HG03469 (cell line): ENCODE data around the gene TFCP2.
"Not testable (repeated sequence)": the region's sequence is repeated elsewhere in the genome, so short reads cannot be mapped to it uniquely, and the experiment has no call there.

Experiments used
- ATAC-seq: cut with Tn5 transposase; IDR thresholded peaks from one replicate; pipeline ENCODE4 v1.9.1; 2021; ENCODE audit warnings: mild to moderate bottlenecking, moderate library complexity, moderate number of reproducible peaks; ENCODE audit not compliant: unreplicated experiment

TFCP2 gene

DNA sequence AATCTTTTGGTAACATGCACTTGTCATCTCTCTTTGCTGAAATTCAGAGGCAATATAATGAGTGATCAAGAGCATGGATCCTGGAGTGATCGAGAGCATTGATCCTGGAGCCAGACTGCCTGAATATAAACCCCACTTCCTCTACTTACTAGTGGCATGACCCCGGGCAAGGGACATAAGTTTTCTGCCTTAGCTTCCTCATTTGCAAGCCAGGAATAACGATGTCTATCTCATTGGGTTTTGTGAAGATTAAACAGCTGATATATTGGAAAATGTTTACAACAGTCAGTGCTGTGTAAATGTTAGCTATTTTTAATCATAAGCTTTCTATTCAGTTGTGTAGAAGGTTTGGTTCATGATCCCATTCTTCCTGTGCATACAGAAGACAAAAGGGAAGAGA lies 87.2 kb downstream of the TFCP2 start:
- no peak for ATAC-seq

DNA sequence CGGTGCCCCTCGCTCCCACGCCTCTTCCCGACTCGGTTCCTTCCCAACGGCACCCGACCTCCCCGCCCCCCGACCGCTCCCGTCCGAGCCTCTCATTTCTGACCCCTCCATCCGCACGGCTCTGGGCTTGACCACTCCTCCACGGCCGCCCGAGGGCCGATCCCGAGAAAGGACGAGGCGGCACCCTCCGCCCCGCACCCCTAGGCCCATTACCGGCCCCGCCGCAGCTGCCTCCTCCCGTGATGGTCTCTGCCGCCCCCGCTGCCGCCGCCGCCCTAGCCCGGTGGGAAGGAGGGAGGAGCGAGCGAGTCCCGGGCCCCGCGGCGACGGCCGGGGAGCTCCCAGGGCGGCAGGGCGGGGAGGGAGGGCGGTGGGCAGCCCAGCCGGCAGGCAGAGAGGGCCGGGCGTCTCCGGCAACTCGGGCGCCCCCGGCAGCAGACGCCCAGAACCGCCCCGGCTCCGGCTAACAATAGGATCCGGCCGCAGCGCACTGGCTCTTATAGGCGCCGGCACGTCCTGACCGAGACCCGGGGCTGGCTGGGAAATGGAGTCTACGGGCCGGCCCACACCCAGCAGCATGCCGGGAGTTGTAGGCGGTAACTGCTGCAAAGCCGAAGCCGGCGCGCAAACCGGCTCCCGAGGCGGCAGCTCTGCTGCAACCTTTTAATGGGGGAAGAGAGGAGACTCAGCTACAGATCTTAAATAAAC lies 89.7 kb downstream of the TFCP2 start, which contains the start of gene CSRNP2:
TSS of gene CSRNP2 (minus strand) at position 471 of the 708 bp plus-strand sequence. CDS start 7,035 bp downstream, outside the sequence.
- peak; percentile 78 for ATAC-seq

DNA sequence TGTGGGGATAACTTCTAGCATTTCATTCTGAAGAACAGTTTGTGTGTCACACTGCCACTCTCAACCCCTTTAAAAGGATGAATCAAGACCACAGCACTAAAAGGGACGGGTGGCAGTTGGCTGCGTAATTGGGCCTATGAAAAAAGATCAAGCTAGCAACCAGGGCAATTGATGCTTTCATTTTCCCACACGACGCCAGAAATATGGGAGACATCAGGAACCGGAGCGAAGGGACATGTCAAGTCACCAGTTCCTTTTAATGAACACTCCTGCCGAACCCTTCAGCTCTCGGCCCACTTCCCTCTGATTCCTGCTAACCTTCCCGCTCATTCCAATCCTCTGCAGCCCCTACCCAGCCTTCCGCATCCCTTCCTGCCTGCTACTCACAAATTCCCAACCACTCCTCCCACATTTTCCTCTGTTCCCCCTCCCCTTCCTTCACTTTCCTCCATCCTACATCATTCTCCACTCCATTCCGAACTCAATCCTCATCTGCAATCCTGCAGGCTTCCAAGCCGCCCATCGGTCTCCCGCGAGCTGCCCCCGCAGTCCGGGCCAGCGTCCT lies 90.3 kb downstream of the TFCP2 start:
- ATAC-seq = no peak

DNA sequence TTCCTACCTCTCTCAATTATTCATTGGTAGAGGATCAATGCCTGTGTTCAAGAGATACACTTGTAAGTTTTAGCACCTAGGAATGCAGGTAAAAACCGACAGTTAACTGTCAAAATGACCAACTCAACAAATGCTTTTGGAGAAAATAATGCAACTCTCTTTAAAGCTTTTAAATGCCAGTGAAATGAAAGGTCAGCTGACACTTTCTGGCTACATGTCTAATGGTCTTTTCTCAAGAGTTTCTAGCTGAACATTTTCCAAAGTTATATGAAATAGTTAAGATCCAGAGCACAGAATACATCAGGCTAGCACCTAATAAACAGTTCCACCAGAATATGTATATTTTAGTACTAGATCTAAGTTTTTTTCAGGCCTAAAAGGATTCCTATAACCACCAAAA lies 91.5 kb downstream of the TFCP2 start:
- no peak for ATAC-seq

DNA sequence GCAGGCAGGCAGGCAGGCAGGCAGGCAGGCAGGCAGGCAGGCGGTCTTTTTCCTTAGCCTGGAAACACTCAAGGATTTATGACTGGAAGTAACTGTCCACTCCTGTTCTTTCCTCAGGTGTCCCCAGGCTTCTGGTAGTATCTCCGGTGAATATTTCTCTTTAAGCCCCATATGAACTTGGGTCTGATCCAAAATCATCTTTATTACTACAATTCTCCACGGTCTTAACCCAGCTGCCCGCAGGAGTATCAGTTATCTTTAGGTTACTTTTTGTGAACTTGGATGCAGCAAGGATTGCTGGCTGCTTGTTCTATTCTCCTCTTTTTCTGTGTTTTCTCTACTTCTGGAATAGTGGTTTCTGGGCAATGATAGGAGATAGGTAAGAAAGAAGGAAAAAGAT lies 92.8 kb downstream of the TFCP2 start:
- no peak for ATAC-seq

DNA sequence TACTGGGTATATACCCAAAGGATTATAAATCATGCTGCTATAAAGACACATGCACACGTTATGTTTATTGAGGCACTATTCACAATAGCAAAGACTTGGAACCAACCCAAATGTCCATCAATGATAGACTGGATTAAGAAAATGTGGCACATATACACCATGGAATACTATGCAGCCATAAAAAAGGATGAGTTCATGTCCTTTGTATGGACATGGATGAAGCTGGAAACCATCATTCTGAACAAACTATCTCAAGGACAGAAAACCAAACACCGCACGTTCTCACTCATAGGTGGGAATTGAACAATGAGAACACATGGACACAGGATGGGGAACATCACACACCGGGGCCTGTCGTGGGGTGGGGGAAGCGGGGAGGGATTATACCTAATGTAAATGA lies 94.1 kb downstream of the TFCP2 start:
- not testable (repeated sequence) for ATAC-seq

DNA sequence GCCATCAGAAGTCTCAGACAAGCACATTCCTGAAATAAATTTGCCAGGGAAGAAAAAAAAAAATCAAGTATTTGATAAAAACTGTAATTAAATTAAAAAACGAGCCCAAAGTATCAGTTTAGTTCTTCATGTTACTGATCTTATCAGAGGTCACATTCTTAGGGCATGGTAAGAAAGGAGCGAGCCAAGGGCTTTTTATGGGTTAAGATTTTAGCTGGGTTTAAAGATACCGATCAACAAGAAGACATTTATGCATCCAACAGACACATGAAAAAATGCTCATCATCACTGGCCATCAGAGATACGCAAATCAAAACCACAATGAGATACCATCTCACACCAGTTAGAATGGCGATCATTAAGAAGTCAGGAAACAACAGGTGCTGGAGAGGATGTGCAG lies 94.6 kb downstream of the TFCP2 start:
- ATAC-seq = not testable (repeated sequence)

DNA sequence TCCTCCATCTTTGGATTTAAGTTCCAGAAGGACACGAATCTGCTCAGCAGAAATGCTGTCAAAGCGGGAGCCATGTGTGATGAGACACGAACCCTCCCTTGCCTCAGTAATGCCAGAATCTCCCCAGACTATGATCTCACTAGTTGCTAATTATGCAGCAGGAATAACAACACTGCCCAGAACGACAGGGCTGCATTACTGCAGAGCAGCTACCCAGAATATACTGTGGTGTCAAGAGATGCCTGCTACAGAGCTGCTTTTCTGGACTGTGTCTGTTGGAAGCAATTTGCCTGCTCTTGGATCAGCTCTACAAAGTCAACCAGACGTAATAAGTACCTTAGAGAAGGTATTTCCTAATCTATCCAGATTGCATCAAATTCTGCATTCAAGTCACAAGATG lies 95.0 kb downstream of the TFCP2 start:
- no peak for ATAC-seq

DNA sequence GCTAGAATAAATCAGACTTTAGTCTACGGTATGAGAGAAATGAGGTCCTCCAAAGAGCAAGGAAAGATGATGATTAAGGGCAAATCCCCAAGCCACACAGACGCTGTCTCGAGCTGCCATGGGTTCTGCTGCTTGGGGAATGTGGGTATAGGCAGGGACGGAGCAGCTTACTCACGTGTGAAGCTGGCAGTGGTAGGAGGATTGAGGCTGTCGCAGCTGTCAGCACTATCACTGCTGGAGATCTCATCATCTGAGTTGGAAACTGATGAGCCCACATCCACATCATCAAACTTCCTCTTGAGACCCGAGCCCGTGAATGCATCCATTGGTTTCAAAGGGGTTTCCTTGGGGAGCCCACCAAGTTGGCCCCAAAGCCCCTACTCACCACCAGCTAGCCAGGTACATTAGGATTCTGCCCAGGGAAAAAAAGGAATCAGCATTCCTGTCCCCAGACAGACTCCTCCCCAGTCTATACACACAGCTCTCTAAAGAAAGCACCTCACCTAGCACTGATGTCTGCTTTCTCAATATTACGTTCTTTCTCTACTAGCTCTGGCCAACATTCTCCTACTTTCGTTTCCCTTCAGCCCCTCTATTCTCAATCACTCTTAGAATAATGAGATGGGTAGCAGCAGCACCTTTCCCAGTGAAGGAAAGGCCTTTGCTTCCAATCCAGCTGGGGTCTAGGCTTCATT lies 96.6 kb downstream of the TFCP2 start:
- ATAC-seq = no peak

DNA sequence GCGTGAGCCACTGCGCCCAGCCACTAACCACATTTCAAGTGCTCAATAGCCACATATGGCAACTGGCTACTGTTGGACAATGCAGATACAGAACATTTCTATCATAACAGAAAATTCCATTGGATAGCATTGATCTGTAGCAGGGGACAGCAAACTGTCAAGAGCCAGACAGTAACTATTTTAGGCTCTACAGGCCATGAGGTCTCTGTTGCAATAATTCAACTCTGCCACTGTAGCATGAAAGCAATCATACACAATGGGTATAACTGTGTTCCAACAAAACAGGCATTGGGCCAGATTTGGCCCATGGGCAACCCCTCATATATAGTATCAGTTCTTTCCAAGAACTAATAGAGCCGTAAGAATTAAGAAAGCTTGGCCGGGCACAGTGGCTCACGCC lies 97.5 kb downstream of the TFCP2 start:
- no peak for ATAC-seq

DNA sequence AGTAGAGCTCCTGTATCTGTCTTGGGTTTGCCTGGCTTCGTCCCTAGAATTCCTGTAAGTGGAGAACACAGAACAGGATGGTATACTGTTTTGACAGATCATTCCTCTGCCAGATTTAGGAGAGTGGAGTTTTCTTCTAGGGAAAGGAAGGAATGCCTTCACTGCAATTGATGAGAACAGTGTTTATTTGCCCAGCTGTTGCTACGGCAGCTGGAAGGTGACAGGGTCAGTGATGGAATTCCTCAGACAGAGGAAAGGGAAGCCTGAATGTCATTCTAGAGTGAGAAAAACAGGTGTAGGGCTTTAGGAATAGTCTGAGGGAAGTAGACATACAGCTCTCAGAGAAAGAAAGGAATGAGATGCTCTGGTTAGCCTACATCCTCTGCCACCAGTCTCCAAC lies 101.3 kb downstream of the TFCP2 start:
- no peak for ATAC-seq

DNA sequence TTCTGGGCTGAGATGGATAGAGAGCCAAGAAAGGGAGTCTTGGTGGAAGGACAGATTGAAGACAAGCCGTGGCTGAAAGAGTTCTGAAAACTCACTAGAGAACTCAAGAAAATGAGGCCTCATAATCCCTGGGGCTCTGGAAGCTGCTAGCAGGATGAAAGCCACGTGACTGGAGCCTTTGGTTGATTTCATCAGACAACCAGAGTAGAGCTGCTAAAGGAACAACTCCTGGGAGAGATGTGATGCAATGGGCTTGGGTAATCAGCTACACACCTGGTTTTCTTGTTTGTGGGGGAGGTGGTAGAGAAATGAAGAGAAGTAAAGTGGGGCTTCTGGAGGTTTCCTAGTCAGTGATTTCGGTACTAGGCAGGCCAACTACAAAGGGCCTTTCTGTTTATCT lies 102.9 kb downstream of the TFCP2 start:
- no peak for ATAC-seq

DNA sequence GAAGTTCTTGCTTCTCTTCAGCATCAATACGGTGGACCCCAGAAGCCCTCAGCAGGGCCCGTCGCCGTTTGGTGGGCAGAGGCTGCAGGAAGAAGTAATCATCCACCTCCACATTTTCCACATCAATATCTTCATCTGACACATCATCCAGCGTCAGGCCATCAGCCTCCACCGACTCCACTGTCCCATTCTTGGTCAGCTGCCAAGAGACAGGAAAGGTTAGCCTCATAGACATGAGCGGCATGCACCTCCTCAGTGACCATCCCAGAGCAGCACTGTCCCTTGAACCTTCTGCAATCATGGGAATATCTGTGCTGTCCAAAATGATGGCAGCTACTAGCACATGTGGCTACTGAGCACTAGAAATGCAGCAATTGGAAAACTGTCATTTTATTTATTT lies 105.2 kb downstream of the TFCP2 start:
- ATAC-seq = no peak

DNA sequence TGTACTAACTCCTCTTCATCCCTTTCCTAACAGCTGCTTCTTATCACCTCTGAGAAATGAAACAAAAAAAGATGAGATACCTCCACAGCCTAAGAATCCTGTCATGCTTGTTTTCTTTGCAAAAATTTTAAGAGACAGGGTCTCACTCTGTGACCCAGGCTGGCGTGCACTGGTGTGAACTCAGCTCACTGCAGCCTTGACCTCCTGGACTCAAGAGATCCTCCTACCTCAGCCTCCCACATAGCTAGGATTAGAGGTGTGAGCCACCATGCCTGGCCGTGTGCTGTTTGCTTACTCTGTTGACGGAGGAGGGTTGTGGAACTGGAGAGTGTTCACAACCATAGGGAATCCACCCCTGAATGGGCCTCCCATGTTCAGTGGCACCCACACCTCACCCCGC lies 105.7 kb downstream of the TFCP2 start:
- no peak for ATAC-seq

DNA sequence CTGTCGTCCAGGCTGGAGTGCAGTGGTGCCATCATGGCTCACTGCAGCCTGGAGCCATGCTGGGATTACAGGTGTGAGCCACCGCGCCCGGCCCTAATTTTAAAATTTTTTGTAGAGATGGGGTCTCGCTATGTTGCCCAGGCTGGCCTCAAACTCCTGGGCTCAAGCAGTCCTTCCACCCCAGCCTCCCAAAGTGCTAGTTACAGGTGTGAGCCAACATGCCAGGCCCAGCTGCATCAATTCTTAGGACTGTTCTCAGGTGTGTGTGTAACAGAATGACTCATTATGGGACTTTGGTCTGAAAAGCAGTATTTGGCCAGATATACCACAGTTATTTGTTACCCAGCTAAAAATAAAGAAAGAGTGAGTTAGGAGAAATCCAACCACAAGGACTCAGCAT lies 107.4 kb downstream of the TFCP2 start:
- ATAC-seq = no peak

DNA sequence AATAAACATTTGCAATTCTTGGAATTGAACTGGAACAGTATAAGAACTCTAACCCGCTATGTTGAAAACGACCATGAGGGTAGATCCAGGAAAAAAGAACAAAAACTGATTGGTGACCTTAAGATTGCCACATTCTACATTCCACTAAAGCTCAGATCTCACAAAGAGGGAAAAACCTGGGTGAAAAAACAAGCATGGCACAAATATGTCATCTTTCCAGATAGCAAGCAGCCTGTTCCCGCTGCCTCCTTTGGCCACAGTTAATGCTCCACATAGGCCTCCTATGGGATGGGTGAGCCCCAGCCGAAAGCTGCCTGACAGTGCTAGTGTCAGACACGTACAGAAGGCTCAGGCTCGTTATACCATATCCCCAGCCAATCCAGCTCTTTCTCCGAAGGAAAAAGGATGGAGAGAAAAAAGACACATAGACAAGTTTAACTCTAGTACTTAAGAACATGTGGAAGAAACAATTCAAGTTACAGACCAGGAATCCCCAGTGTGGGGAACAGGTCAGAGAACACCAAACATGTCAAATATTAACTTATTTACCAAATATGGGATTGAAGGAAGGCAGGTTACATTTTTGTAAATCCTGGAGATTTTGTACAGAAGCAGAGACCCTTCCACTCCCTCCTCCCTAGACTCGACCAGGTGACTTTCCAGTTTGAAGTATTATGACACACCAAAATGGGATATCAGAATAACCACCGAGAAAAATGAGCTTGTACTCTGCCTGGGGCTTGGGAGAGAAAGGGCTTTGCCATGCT lies 110.1 kb downstream of the TFCP2 start:
- no peak for ATAC-seq

DNA sequence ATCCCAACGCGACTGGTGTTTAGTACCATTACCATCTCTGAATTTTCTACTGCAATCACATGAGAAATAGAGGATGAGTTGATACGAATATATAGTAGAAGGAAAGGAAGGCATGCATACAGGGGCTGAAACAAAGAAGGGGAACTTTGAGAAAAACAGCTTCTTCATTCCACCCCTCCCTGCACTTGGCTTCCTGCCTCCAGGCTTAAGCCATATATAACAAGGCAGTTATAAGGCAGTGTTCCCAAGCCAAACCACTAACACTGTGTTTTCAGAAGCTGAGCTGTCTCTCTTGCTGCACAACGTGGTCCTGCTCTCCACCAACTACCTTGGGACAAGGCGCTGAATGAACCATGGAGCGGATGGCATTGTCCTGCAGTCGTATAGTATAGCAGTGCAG lies 113.8 kb downstream of the TFCP2 start:
- ATAC-seq = no peak

DNA sequence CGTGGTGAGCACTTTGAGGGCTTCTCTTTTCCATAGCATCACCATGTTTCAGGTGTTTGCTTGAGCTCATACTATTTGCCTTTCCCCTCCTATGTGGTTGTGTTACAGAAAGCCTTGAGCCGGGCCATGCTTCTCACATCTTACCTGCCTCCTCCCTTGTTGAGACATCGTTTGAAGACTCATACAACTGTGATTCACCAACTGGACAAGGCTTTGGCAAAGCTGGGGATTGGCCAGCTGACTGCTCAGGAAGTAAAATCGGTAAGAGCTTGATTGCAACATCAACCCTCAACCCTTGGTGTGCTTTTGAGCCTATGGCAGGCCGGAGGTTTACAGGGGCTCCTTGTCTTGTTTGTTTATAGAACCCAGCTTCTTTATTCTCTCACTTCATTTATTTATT lies 116.7 kb downstream of the TFCP2 start:
- ATAC-seq = no peak

DNA sequence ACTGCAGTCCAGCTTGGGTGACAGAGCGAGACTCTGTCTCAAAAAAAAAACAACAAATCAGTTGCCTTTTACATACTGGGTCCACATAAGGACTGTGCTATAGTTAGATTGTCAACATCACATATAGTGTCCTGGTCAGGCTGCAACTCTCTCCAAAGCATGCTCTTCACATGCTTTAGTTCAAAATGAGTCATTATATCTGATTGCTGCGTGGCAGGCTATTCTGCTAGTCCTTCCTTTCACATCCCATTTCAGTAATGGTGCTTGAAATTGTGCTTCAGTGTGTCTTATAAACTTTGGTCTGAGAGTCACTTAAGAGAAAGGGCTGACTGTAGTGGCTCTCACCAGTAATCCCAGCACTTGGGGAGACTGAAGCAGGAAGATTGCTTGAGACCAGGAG lies 117.9 kb downstream of the TFCP2 start:
- no peak for ATAC-seq

DNA sequence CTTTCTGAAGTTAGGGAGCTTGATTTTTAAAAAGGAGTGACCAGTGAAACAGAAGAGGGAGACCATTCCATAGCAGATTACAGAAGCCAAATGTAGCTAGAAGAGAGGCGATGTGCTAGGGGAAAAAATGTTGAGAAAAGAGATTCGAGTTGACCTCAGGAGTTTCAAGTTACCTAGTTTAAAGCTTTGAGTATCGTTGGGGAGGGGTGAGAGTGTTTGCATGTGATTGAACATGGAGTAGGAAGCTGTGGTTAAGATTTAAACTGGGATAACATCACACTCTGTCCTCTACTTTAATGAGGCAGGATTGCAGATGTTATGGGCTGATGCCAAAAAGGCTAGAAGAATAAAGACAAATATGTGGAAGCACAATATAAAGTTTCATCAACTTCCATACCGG lies 121.1 kb downstream of the TFCP2 start:
- ATAC-seq = no peak

DNA sequence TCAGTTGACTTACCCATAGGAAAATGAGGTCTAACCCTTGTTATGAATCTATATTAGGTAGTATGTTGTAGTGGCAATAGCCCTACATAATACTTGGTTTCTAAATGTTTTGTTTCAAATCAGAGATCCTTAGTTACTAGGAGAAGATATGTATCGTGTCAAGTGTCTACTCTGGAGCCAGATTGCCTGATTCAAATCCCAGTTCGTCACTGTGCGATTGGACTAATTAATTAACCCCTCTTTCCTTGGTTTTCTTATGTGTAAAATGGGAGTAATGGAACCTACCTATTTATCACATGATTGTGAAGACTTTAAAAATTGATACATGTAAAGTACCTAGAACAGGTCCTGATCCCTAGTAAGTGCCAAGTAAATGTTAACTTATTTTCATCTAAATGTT lies 123.4 kb downstream of the TFCP2 start:
- ATAC-seq = no peak
